ENCODE results near the gene SAMD9.
"Not testable (repeated sequence)": the region's sequence is repeated elsewhere in the genome, so short reads cannot be mapped to it uniquely, and the experiment has no call there.

The SAMD9 gene

DNA sequence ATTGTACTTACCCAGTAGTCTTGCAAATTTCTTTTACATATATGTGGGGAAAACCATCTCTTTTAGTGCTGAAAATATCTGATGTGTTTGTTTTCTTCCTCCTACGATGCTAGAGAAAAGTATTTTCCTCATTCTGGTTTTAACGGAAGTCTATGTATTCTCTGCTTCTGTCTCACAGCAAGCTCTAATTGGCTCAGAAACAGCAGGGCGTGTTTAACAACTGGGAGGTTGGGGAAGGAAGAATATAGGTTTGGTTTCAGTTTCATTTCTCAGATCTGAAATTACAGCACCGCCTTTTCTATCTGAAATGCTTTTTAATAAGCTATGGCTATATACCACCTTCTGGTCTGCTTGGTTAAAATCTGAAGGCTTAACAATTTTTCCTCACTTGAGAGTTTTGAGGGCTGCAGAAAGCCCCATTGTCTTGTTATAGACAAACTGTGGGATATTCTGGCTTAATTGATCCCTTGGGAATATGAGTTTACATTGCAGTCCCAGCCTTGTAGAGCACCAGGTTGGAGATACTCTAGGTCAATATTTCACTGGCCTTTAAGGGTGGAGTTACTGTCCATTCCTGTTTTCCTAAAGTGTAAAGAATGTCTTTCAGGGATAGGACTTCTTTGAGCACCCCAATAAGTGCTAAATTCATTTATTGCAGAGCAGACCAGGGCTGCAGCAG lies at the start of gene SAMD9:
SAMD9 (minus strand) TSS at position 128 of the 679 bp plus-strand sequence. CDS start 11,882 bp downstream, outside the sequence.
- peak; percentile 96 for DNase-seq

DNA sequence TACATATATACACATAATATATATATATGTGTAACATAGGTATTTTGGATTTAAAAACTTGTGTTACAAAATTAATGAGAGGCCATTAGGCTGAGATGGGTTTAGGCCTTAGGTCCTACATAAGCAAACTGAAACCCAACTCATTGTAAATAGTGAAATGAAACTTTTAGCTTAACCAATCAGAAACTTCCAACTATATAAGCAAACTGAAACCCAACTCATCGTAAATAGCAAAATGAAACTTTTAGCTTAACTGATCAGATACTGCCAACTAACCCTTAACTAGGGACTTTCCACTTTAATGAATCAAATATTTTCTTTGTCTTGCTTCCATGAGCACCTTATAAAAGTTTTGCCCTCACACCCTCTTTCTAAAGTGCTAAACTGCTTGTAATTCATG lies 47.7 kb upstream of the SAMD9 start:
- DNase-seq: no peak

GRCh38 chr7:93164766-93165165 lies 47.0 kb upstream of the SAMD9 start:
- DNase-seq: no peak

DNA sequence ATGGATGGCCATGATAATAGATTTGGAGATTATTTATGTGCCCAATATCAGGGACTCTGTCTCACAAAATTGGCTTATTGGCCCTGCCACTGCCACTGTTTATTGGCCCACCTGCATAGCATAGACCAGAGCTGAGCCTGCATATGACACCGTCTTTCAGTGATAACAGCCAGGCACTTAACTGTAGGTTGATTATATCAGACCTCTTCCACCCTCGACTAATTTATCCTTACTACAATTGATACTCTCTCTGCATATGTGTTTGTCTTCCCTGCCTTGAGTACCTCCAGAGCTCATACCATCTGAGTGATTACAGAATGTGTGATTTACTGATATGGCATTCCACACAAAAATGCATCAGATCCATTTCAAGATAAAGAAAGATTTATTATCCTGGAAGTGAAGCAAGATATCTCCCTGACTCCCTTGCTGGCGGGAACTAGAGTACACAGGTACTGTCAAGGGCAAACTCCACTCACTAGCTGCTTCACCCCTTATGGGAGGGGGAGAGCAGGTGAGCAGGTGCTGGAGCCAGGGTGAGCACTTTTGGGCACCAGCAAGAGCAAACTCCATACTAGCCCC lies 43.5 kb upstream of the SAMD9 start:
- no peak for DNase-seq

- DNase-seq: no peak
Observed at GRCh38 chr7:93160410-93160809, 42.6 kb upstream of the SAMD9 start.

DNA sequence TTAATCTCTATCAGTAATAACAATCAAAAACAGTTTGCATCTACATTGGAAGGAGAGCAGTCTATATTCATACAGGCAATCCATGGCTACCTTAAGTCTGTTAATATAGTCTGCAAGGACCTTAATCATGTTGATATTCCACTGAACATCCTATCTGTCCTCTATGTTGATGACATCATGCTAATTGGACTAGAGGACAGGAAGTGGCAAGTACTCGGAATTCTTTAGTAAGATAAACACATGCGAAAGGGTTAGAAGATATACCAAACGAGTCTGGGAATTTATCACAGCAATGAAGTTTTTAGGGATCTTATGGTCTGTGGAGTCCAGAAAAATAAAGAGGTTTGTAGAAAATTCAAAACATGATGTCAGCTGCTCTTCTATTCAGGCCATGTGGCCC lies 41.7 kb upstream of the SAMD9 start:
- DNase-seq: no peak

DNA sequence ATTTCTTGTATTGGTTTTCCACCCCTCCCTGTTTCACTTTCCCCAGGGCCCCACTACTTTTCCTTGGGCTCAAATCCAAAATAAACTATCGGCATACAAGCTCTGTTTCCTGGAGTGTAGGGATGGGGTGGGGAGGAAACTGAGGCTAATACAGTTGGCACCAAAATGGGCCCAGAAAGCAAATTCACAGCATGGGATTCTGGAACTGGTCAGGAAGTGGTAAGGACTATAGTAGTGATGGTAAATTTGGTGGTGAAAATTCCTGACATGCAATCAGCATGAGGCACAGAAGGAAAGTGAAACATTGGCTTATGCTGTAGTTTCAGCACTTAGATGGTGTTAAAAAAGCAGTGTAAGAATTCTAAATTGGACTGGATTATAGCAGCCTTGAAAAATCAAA lies 39.1 kb upstream of the SAMD9 start:
- DNase-seq: no peak

GRCh38 chr7:93150200-93150835 lies 32.5 kb upstream of the SAMD9 start:
- no peak for DNase-seq

DNA sequence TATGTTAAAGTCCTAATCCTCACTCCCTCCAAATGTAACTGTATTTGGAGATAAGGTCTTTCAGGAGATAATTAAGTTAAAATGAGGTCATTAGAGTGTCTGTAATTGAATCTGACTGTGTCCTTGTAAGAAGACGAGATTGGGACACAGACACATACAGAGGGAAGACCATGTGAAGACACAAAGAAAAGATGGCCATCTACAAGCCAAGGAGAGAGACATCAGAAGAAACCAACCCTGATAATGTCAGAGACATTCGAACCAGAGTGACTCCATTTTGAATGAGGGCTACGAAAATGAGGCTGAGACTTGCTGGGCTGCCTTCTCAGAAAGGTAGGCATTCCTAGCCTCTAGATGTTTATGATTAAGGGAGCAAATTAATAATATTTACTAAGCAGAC lies 30.9 kb upstream of the SAMD9 start:
- peak; percentile 26 for DNase-seq

DNA sequence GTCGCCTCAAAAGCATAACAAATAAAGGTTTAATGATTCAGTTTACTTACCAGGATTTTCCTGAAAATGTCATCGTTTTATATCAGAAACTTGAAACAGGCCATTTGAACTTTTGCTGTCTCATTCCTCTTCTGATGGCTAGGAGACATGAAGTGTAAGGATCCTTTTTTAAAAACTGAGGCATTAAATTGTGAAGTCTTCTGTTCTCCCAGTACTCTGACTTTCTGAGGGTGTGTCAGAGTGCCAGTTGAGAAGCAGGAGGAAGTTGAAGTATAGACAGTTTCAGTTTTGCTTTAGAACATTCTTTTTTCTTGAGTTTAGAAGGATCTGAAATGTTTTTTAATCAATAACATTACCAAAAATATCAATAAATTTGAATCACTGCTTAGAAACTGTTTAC lies 30.4 kb upstream of the SAMD9 start, which contains the start of gene SAMD9L:
SAMD9L (minus strand) TSS at position 242 of the 400 bp plus-strand sequence. CDS start 12,414 bp downstream, outside the sequence.
- DNase-seq: peak; percentile 70

DNA sequence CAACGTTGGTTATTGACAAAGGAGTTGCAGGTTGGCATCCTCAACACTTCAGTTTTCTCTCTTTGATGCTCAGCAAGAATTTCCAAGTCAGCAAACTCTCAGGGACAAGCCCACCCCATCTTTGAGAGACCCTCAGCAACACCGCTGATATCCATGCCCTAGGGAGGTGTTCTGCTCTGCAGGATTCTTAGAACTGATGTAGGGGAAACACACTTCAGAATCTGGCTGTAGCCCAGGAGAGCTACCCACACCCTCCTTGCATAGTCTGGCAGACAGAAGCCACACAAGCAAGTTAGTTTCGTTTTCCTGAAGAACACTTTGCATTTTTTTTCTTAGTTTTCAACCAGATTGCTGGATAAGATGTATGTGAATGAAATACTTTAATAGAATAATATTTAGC lies 29.6 kb upstream of the SAMD9 start:
- DNase-seq: peak; percentile 82

DNA sequence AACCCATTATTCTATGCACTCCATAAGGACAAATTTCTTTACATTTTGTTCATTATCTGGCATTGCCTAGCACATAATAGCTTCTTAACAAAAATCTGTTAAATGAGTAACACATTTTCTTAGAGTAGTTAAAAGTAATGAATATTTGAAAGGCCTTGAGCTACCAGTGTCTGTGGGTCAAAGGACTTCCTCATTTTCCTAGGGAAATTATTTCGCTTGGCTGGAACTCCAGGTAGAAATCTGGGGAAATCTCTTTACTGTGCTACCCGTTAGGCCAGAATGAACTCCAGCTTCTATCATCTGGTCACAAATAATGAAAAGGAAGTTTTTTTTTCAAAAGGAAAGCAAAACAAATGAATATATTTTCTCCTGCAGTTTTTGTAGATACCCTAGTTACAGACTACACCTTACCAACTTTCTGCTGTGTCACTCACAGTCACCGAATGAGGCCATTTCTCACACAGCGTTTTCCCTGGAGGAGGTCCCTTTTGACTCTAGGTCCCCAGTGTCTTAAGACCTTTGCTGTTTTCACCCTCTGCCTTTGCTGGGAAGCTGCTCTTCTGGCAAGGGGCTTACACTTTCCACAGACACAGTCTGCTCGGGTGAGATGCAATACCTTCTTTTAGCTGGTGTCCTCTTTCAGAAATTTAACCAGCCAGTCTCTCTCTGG lies 28.8 kb upstream of the SAMD9 start:
- DNase-seq: peak; percentile 61

DNA sequence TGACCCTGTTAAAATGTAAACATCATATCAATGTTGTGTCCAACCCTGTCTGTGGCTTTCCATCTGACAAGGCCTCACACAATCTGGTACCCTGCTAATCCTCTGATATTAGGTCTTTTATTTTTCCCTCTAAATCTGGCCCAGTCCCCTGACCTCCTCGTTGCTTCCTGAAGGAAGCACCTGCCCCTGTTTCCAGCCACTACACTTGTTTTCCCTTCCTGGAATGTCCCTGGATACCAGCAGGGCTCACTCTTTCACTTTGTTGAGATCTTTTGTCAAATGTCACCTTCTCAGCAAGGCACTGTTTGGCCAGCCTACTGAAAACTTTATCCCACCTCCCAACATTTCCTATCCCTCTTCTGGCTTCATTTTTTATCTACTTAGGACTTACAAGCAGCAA lies 28.3 kb upstream of the SAMD9 start:
- no peak for DNase-seq

- peak; percentile 63 for DNase-seq
Observed at GRCh38 chr7:93145354-93145753, 27.6 kb upstream of the SAMD9 start.

- no peak for DNase-seq
Observed at GRCh38 chr7:93142127-93142526, 24.3 kb upstream of the SAMD9 start.

GRCh38 chr7:93140582-93141191 lies 22.9 kb upstream of the SAMD9 start:
- DNase-seq: no peak

- no peak for DNase-seq
Observed at GRCh38 chr7:93138576-93138975, 20.8 kb upstream of the SAMD9 start.

DNA sequence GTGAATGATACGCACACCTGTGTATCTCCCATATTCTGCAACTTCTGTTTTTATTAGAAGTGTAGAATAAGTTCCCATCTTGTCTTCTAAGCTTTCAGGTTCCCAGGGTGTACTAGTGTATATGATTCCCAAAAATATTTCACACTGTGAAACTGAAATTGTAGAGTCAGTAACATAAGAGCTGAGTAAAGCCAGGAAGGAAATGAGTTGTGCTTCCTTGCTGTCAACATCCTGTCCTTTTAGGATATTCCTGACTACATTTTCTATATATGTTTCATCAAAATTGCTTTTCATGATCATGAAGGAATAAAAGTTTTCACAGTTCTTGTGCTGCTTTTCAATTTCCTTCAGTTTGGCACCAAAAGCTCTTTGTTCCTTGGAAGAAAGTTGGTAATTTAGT lies 15.2 kb upstream of the SAMD9 start:
- DNase-seq: no peak

GRCh38 chr7:93132216-93132615 lies 14.4 kb upstream of the SAMD9 start:
- DNase-seq: no peak

DNA sequence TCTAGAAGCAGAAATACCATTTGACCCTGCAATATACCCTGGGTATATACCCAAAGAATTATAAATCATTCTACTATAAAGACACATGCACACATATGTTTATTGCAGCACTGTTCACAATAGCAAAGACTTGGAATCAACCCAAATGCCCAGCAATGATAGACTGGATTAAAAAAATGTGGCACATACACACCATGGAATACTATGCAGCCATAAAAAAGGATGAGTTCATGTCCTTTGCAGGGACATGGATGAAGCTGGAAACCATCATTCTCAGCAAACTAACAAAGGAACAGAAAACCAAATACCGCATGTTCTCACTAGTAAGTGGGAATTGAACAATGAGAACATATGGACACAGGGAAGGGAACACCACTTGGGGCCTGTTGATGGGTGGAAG lies 9.2 kb upstream of the SAMD9 start:
- not testable (repeated sequence) for DNase-seq

DNA sequence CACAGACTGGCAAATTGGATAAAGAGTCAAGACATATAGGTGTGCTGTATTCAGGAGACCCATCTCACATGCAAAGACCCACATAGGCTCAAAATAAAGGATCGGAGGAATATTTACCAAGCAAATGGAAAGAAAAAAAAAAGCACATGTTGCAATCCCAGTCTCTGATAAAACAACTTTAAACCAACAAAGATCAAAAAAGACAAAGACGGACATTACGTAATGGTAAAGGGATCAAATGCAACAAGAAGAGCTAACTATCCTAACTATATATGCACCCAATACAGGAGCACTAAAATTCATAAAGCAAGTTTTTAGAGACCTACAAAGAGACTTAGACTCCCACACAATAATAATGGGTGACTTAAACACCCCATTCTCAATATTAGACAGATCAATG lies 5.8 kb upstream of the SAMD9 start:
- DNase-seq: not testable (repeated sequence)

GRCh38 chr7:93120592-93121549 lies 3.1 kb upstream of the SAMD9 start:
- DNase-seq: no peak
